A673 (cell line): ENCODE measurements around the gene FAAP100.

Experiments used
- CTCF ChIP-seq: fragments of 300-800, 200-600 bp; sonication (generic); conservative IDR thresholded peaks from 2 replicates; pipeline ENCODE4 v1.5.1; 2017; ENCODE audit warnings: low read depth, mild to moderate bottlenecking, antibody characterized with exemption, low read length, moderate library complexity, mixed read lengths
- EZH2 ChIP-seq: fragments of 200-600 bp; sonication (generic); IDR thresholded peaks from 2 replicates; pipeline ENCODE4 v1.6.1; 2017; ENCODE audit warnings: borderline replicate concordance, low read depth, mild to moderate bottlenecking, mixed read lengths, antibody characterized with exemption, low read length; ENCODE audit not compliant: poor library complexity, severe bottlenecking

- no peak for TF ChIP-seq CTCF
- no peak for TF ChIP-seq EZH2
These were observed 25.2 kb downstream of the FAAP100 start for GRCh38 chr17:81526662-81527571.
